HepG2 (cell line): ENCODE data around the gene TTLL6. TPM values are rescaled to one million over a fixed set of nuclear protein-coding genes. Genes with fewer than 3 reads are reported as not detected.
A peak's percentile ranks its signal among the peaks of the same experiment; 100 is the strongest.

Experiments
- ATAD3A ChIP-seq: sonication (generic); formaldehyde crosslinking; IDR thresholded peaks from 2 replicates; pipeline ENCODE4 v1.4.0; 2020; ENCODE audit warnings: missing genetic modification reagents
- MLLT10 ChIP-seq: sonication (generic); formaldehyde crosslinking; IDR thresholded peaks from 2 replicates; pipeline ENCODE4 v1.4.0; 2020; ENCODE audit warnings: missing genetic modification reagents
- PAWR ChIP-seq: sonication (generic); formaldehyde crosslinking; IDR thresholded peaks from 2 replicates; pipeline ENCODE4 v1.4.0; 2020; ENCODE audit warnings: missing genetic modification reagents, mild to moderate bottlenecking, borderline replicate concordance
- RBFOX2 ChIP-seq: fragments of 200-400 bp; formaldehyde crosslinking; IDR thresholded peaks from 2 replicates; pipeline ENCODE4 v1.6.1; 2017; ENCODE audit warnings: low read depth, mild to moderate bottlenecking, low read length
- RXRA ChIP-seq: sonication (generic); formaldehyde crosslinking; IDR thresholded peaks from 2 replicates; pipeline ENCODE4 v1.5.1; 2020; ENCODE audit warnings: missing genetic modification reagents
- SAFB2 ChIP-seq: sonication (generic); formaldehyde crosslinking; IDR thresholded peaks from 2 replicates; pipeline ENCODE4 v1.5.1; 2020; ENCODE audit warnings: missing genetic modification reagents, low read depth, mild to moderate bottlenecking, borderline replicate concordance
- polyA plus RNA-seq, 8 experiments: library from polyadenylated mRNA; depleted of rRNA in 3 of 8; stranded (reverse) in 7 of 8; unstranded in 1 of 8; fragments of >200 nt; fragmentation: Illumina TruSeq in 4 of 8; extraction: Trizol in 4 of 8; gene quantifications; 2 replicates each; pipeline versions ENCODE4 v1.2.1 to v1.2.3, GENCODE V29; 2011 to 2016; ENCODE audit warnings: low read depth in 4 of 8, missing spikeins in 1 of 8, mixed read lengths in 1 of 8; ENCODE audit not compliant: insufficient read depth in 1 of 8
- total RNA-seq, 5 experiments: library from RNA; depleted of rRNA; stranded (reverse); fragments of >200 nt; fragmentation: Illumina TruSeq; extraction: Trizol; gene quantifications; 2 replicates each; pipeline ENCODE4 v1.2.3, GENCODE V29; 2016; ENCODE audit warnings: low read depth in 1 of 5
- TF ChIP-seq, protein P1 (sequence below): sonication (generic); formaldehyde crosslinking; IDR thresholded peaks from 2 replicates; pipeline ENCODE4 v1.5.1; 2020; ENCODE audit warnings: missing genetic modification reagents, mild to moderate bottlenecking, borderline replicate concordance
- TF ChIP-seq, protein P2 (sequence below): sonication (generic); formaldehyde crosslinking; IDR thresholded peaks from 2 replicates; pipeline ENCODE4 v1.4.0; 2020; ENCODE audit warnings: missing genetic modification reagents
- TF ChIP-seq, protein P3 (sequence below): IDR thresholded peaks from 2 replicates; pipeline ENCODE4 v1.4.0; 2020; ENCODE audit warnings: mild to moderate bottlenecking, missing genetic modification reagents

TTLL6 gene
- total and polyA plus RNA-seq, 2 of the 13 experiments (the other 11 are each of a cell fraction or from before 2014, with no cell fraction given) = 0.04 to 0.08 TPM

DNA sequence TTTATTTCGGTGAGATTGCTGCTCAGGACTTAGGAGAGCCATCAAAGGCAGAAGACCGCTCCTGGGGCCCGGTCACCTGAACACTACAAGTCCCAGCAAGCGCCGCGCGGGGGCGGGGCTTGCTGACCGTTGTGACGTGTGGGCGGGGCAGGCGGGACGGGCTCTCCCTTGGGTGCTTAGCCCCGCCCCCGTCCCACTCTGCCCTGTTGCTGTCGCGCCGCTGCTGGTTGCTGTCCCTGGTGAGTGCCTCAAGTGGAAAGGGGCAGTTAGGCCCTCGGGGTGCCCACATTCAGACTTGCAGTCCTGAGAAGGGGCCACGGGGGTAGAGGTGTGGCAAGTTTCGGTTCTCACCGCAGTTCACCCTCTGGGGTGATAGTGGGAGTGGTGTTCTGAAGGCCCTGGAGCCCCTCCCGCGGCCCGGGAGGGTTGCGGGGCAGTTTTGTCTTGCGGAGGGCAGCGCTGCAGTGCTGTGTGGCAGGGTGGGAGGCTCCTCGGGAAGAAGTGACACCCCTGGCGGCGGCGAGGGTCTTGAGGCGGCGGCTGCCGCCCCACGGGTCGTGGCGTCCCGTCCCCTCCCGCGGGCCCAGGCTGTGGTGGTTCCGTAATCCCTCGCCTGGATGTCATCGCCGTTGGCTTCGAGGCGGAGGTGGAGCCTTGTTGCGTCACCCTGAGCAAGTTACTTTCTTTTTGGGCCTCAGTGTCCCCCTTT lies 14.0 kb upstream of the TTLL6 start, which contains the start of gene CALCOCO2 (continued):
- TF ChIP-seq, protein P1, sequence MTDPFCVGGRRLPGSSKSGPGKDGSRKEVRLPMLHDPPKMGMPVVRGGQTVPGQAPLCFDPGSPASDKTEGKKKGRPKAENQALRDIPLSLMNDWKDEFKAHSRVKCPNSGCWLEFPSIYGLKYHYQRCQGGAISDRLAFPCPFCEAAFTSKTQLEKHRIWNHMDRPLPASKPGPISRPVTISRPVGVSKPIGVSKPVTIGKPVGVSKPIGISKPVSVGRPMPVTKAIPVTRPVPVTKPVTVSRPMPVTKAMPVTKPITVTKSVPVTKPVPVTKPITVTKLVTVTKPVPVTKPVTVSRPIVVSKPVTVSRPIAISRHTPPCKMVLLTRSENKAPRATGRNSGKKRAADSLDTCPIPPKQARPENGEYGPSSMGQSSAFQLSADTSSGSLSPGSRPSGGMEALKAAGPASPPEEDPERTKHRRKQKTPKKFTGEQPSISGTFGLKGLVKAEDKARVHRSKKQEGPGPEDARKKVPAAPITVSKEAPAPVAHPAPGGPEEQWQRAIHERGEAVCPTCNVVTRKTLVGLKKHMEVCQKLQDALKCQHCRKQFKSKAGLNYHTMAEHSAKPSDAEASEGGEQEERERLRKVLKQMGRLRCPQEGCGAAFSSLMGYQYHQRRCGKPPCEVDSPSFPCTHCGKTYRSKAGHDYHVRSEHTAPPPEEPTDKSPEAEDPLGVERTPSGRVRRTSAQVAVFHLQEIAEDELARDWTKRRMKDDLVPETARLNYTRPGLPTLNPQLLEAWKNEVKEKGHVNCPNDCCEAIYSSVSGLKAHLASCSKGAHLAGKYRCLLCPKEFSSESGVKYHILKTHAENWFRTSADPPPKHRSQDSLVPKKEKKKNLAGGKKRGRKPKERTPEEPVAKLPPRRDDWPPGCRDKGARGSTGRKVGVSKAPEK (CRISPR knock-in tag) = peak; percentile 54; the same call in 1 of the 2 replicates
- TF ChIP-seq RXRA (CRISPR knock-in tag) = peak; percentile 62; the same call in 1 of the 2 replicates
- TF ChIP-seq, protein P2, sequence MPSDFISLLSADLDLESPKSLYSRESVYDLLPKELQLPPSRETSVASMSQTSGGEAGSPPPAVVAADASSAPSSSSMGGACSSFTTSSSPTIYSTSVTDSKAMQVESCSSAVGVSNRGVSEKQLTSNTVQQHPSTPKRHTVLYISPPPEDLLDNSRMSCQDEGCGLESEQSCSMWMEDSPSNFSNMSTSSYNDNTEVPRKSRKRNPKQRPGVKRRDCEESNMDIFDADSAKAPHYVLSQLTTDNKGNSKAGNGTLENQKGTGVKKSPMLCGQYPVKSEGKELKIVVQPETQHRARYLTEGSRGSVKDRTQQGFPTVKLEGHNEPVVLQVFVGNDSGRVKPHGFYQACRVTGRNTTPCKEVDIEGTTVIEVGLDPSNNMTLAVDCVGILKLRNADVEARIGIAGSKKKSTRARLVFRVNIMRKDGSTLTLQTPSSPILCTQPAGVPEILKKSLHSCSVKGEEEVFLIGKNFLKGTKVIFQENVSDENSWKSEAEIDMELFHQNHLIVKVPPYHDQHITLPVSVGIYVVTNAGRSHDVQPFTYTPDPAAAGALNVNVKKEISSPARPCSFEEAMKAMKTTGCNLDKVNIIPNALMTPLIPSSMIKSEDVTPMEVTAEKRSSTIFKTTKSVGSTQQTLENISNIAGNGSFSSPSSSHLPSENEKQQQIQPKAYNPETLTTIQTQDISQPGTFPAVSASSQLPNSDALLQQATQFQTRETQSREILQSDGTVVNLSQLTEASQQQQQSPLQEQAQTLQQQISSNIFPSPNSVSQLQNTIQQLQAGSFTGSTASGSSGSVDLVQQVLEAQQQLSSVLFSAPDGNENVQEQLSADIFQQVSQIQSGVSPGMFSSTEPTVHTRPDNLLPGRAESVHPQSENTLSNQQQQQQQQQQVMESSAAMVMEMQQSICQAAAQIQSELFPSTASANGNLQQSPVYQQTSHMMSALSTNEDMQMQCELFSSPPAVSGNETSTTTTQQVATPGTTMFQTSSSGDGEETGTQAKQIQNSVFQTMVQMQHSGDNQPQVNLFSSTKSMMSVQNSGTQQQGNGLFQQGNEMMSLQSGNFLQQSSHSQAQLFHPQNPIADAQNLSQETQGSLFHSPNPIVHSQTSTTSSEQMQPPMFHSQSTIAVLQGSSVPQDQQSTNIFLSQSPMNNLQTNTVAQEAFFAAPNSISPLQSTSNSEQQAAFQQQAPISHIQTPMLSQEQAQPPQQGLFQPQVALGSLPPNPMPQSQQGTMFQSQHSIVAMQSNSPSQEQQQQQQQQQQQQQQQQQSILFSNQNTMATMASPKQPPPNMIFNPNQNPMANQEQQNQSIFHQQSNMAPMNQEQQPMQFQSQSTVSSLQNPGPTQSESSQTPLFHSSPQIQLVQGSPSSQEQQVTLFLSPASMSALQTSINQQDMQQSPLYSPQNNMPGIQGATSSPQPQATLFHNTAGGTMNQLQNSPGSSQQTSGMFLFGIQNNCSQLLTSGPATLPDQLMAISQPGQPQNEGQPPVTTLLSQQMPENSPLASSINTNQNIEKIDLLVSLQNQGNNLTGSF (CRISPR knock-in tag) = peak; percentile 42; the same call in 1 of the 2 replicates
- TF ChIP-seq, protein P3, sequence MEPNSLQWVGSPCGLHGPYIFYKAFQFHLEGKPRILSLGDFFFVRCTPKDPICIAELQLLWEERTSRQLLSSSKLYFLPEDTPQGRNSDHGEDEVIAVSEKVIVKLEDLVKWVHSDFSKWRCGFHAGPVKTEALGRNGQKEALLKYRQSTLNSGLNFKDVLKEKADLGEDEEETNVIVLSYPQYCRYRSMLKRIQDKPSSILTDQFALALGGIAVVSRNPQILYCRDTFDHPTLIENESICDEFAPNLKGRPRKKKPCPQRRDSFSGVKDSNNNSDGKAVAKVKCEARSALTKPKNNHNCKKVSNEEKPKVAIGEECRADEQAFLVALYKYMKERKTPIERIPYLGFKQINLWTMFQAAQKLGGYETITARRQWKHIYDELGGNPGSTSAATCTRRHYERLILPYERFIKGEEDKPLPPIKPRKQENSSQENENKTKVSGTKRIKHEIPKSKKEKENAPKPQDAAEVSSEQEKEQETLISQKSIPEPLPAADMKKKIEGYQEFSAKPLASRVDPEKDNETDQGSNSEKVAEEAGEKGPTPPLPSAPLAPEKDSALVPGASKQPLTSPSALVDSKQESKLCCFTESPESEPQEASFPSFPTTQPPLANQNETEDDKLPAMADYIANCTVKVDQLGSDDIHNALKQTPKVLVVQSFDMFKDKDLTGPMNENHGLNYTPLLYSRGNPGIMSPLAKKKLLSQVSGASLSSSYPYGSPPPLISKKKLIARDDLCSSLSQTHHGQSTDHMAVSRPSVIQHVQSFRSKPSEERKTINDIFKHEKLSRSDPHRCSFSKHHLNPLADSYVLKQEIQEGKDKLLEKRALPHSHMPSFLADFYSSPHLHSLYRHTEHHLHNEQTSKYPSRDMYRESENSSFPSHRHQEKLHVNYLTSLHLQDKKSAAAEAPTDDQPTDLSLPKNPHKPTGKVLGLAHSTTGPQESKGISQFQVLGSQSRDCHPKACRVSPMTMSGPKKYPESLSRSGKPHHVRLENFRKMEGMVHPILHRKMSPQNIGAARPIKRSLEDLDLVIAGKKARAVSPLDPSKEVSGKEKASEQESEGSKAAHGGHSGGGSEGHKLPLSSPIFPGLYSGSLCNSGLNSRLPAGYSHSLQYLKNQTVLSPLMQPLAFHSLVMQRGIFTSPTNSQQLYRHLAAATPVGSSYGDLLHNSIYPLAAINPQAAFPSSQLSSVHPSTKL (CRISPR knock-in tag) = peak; percentile 27; the same call in 1 of the 2 replicates
- TF ChIP-seq ATAD3A (CRISPR knock-in tag) = no peak
- TF ChIP-seq RBFOX2 = peak; percentile 89
- no peak for TF ChIP-seq MLLT10 (CRISPR knock-in tag)
- peak; percentile 52; the same call in 1 of the 2 replicates for TF ChIP-seq SAFB2
- TF ChIP-seq PAWR = peak; percentile 66; the same call in 1 of the 2 replicates
